Panc1 (cell line): Measurements from ENCODE around the gene ZNF493. TPM values are rescaled to one million over a fixed set of nuclear protein-coding genes. Genes with fewer than 3 reads are reported as not detected.

Experiments
- ATAC-seq: fragments of 200-7000 bp; cut with Tn5 transposase; 2 replicates; pipeline ENCODE4 v1.9.1; 2020; ENCODE audit warnings: mild to moderate bottlenecking, moderate library complexity
- BruUV-seq: library from RNA; stranded (reverse); fragments of 400-500 nt; replicated peaks from 2 replicates; lab custom pipeline; 2021; lab: Mats Ljungman, UMichigan
- CTCF ChIA-PET: fragments of 300-600 bp; sonication (Branson Sonifier 250); formaldehyde crosslinking; loops from one replicate; lab custom pipeline; 2022; ENCODE audit warnings: antibody characterized with exemption; lab: Charles Lee
- POLR2A ChIA-PET: fragments of 300-600 bp; sonication (Branson Sonifier 250); formaldehyde crosslinking; loops from one replicate; lab custom pipeline; 2022; ENCODE audit warnings: antibody characterized with exemption; lab: Charles Lee
- DNase-seq: peaks from one replicate; pipeline ENCODE4 v3.0.0-alpha.2; 2010; ENCODE audit warnings: low read depth, low spot score
- H3K27ac ChIP-seq: 2 replicates; pipeline ENCODE4 v1.5.1; 2011; ENCODE audit warnings: mild to moderate bottlenecking, low read length, inconsistent platforms
- H3K27me3 ChIP-seq: fragments of 200-500 bp; sonication (Bioruptor generic); 2 replicates; pipeline ENCODE4 v1.6.0; 2014; ENCODE audit warnings: low read length, inconsistent platforms; ENCODE audit not compliant: control insufficient read depth, insufficient read depth
- H3K36me3 ChIP-seq: fragments of 200-500 bp; sonication (Bioruptor generic); 2 replicates; pipeline ENCODE4 v1.5.1; 2014; ENCODE audit warnings: inconsistent platforms, mild to moderate bottlenecking, low read length, moderate library complexity; ENCODE audit not compliant: control insufficient read depth, insufficient read depth
- H3K4me1 ChIP-seq: 2 replicates; pipeline ENCODE4 v1.5.1; 2011; ENCODE audit warnings: inconsistent platforms, mild to moderate bottlenecking, low read length, moderate library complexity; ENCODE audit not compliant: control insufficient read depth, insufficient read depth
- H3K4me3 ChIP-seq, 2 experiments: 2 replicates each; pipeline ENCODE4 v1.5.1; 2011 to 2012; ENCODE audit warnings: low read depth in 2 of 2, low read length in 2 of 2, mild to moderate bottlenecking in 2 of 2, inconsistent platforms in 1 of 2, moderate library complexity in 1 of 2
- H3K9me3 ChIP-seq: fragments of 200-500 bp; sonication (Bioruptor generic); 2 replicates; pipeline ENCODE4 v1.5.1; 2014; ENCODE audit warnings: low read depth, mild to moderate bottlenecking, inconsistent platforms, low read length, moderate library complexity; ENCODE audit not compliant: control insufficient read depth, insufficient read depth
- CTCF ChIP-seq: fragments of 450-650 bp; IDR thresholded peaks from 2 replicates; pipeline ENCODE4 v1.5.1; 2017; ENCODE audit warnings: mild to moderate bottlenecking
- POLR2AphosphoS5 ChIP-seq: IDR thresholded peaks from 2 replicates; pipeline ENCODE4 v1.6.1; 2012; ENCODE audit warnings: mild to moderate bottlenecking, low read depth, low read length, moderate library complexity
- REST ChIP-seq, 2 experiments: IDR thresholded peaks; 2 replicates each; pipeline ENCODE4 v1.6.1; 2011 to 2012; ENCODE audit warnings: low read depth in 2 of 2, control low read depth in 1 of 2, low read length in 1 of 2, mild to moderate bottlenecking in 1 of 2, moderate library complexity in 1 of 2; ENCODE audit not compliant: insufficient read depth in 1 of 2
- SIN3A ChIP-seq: IDR thresholded peaks from 2 replicates; pipeline ENCODE4 v1.6.1; 2012; ENCODE audit warnings: low read depth, mild to moderate bottlenecking, low read length, moderate library complexity, borderline replicate concordance; ENCODE audit not compliant: insufficient read depth
- TCF7L2 ChIP-seq: IDR thresholded peaks from 2 replicates; pipeline ENCODE4 v1.6.1; 2011; ENCODE audit warnings: mild to moderate bottlenecking, low read depth, low read length, inconsistent platforms
- in situ Hi-C: cut with HindIII; loops from 2 replicates; pipeline ENCODE4 v1.10.0; 2016; ENCODE audit warnings: low sequenced_read_pairs, low pct_unique_long_range_greater_than_20kb
- intact Hi-C: fragments of 100-400 bp; cut with micrococcal nuclease; formaldehyde crosslinking; loops from one replicate; pipeline ENCODE4 v1.10.0; 2022; ENCODE audit not compliant: unreplicated experiment
- total RNA-seq: library from RNA; stranded (reverse); gene quantifications from one replicate; pipeline ENCODE4 v1.2.1, GENCODE V29; 2021; ENCODE audit not compliant: unreplicated experiment

The ZNF493 gene
- total RNA-seq, 1 experiment from 2014 or later = 8.5 TPM

- no peaks in the 10 kb centered on the region for H3K36me3 ChIP-seq
- ChIA-PET POLR2A (no interaction called here), CTCF (interaction anchor here (0.6 kb wide), 1 partner anchor 571 kb away, joined by 3 read pairs; no protein-coding TSS in a partner anchor)
- no peaks in the 10 kb centered on the region for H3K4me1 ChIP-seq
- BruUV-seq = no TSS peak
- intact Hi-C loops (no loop called here), in situ Hi-C loops (no loop called here)
- H3K4me3 ChIP-seq = no peak overlapping the region
- ATAC-seq (no peak), DNase-seq (no peak)
- H3K27ac ChIP-seq = no peak overlapping the region
- no peak for TF ChIP-seq CTCF
- no peak for TF ChIP-seq TCF7L2
- no peak for TF ChIP-seq REST (IDR thresholded peaks at IDR 0.05; ENCODE audit: insufficient read depth in 1 of 2, low read depth in 2 of 2, low read length in 1 of 2)
- no peak for TF ChIP-seq POLR2AphosphoS5
- no peak for TF ChIP-seq SIN3A
- H3K27me3 ChIP-seq = no peaks in the 10 kb centered on the region
- peaks cover 28% of the 10 kb centered on the region; the same call in 1 of the 2 replicates for H3K9me3 ChIP-seq
These were observed 25.3 kb downstream of the ZNF493 start for GRCh38 chr19:21422244-21422643.

- DNase-seq = no peak
- POLR2A ChIA-PET = no interaction called here
- ATAC-seq = no peak
- H3K36me3 ChIP-seq = no peaks in the 10 kb centered on the region
- no peak overlapping the region for H3K4me3 ChIP-seq
- intact Hi-C loops = no loop called here
- H3K27me3 ChIP-seq = no peaks in the 10 kb centered on the region
- H3K9me3 ChIP-seq = peaks cover 28% of the 10 kb centered on the region; the same call in 1 of the 2 replicates
- no peaks in the 10 kb centered on the region for H3K4me1 ChIP-seq
- no peak for TF ChIP-seq REST (IDR thresholded peaks at IDR 0.05; ENCODE audit: insufficient read depth in 1 of 2, low read depth in 2 of 2, low read length in 1 of 2)
- TF ChIP-seq POLR2AphosphoS5 = no peak
- no peak for TF ChIP-seq CTCF
- TF ChIP-seq TCF7L2 = no peak
- no peak for TF ChIP-seq SIN3A
- no peak overlapping the region for H3K27ac ChIP-seq
- BruUV-seq = TSS peak; percentile 18
- CTCF ChIA-PET = no interaction called here
- in situ Hi-C loops = no loop called here
These were observed 26.4 kb downstream of the ZNF493 start for GRCh38 chr19:21423057-21424041.
